SK-N-SH (cell line): ENCODE data around the gene RPS6KC1. TPM values are rescaled to one million over a fixed set of nuclear protein-coding genes. Genes with fewer than 3 reads are reported as not detected.

ENCODE experiments used
- CTCF ChIA-PET: fragments of 300-600, 350-600 bp; formaldehyde crosslinking; extraction: SDS; loops from one replicate; lab custom pipeline; 2021; lab: Yijun Ruan, JAX
- POLR2A ChIA-PET: fragments of 350-600 bp; sonication (Branson Sonifier 250); formaldehyde crosslinking; extraction: SDS; loops from one replicate; lab custom pipeline; 2020; ENCODE audit warnings: antibody characterized with exemption, inconsistent platforms; lab: Yijun Ruan, JAX
- DNase-seq: peaks from one replicate; pipeline ENCODE4 v3.0.0; 2012
- H2AFZ ChIP-seq: fragments of 200-600 bp; sonication (generic); 2 replicates; pipeline ENCODE4 v1.8.1; 2016; ENCODE audit warnings: antibody characterized with exemption, mild to moderate bottlenecking, low read depth
- H3F3A ChIP-seq: fragments of 200-600 bp; sonication (generic); replicated peaks from 2 replicates; pipeline ENCODE3; 2016; ENCODE audit warnings: antibody characterized with exemption, mild to moderate bottlenecking; ENCODE audit not compliant: insufficient read depth
- H3K27ac ChIP-seq, 2 experiments: fragments of 200-500 bp in 1 of 2; fragments of 200-600 bp in 1 of 2; sonication (Bioruptor generic) in 1 of 2; sonication (generic), shearing (Covaris generic) in 1 of 2; 2 replicates each; pipeline versions ENCODE4 v1.5.1 to v1.6.1; 2014 to 2016; ENCODE audit warnings: low read depth in 2 of 2, inconsistent platforms in 1 of 2, low read length in 1 of 2, mild to moderate bottlenecking in 1 of 2, mixed read lengths in 1 of 2
- H3K27me3 ChIP-seq: fragments of 200-600 bp; sonication (generic), shearing (Covaris generic); 2 replicates; pipeline ENCODE4 v1.6.1; 2016; ENCODE audit warnings: mixed run types; ENCODE audit not compliant: insufficient read depth
- H3K36me3 ChIP-seq, 2 experiments: fragments of 200-500 bp in 1 of 2; fragments of 200-600 bp in 1 of 2; sonication (Bioruptor generic) in 1 of 2; sonication (generic) in 1 of 2; replicated peaks in 1 of 2; 2 replicates each; pipeline versions ENCODE3 to v1.5.1; 2014 to 2016; ENCODE audit warnings: low read length in 1 of 2, mild to moderate bottlenecking in 1 of 2; ENCODE audit not compliant: insufficient read depth in 2 of 2, control insufficient read depth in 1 of 2
- H3K4me1 ChIP-seq, 2 experiments: fragments of 200-500 bp in 1 of 2; fragments of 200-600 bp in 1 of 2; sonication (Bioruptor generic) in 1 of 2; sonication (generic), shearing (Covaris generic) in 1 of 2; 2 replicates each; pipeline versions ENCODE4 v1.5.1 to v1.6.1; 2014 to 2016; ENCODE audit warnings: low read depth in 1 of 2, low read length in 1 of 2, mixed run types in 1 of 2; ENCODE audit not compliant: insufficient read depth in 2 of 2, control insufficient read depth in 1 of 2
- H3K4me2 ChIP-seq: fragments of 200-600 bp; sonication (generic), shearing (Covaris generic); 2 replicates; pipeline ENCODE4 v1.6.1; 2017; ENCODE audit warnings: mixed run types
- H3K4me3 ChIP-seq, 2 experiments: fragments of 200-500 bp in 1 of 2; fragments of 200-600 bp in 1 of 2; sonication (Bioruptor generic) in 1 of 2; sonication (generic), shearing (Covaris generic) in 1 of 2; 2 replicates each; pipeline versions ENCODE4 v1.5.1 to v1.8.1; 2014 to 2016; ENCODE audit warnings: low read depth in 2 of 2, inconsistent platforms in 1 of 2, low read length in 1 of 2, mild to moderate bottlenecking in 1 of 2, mixed read lengths in 1 of 2, moderate library complexity in 1 of 2
- H3K79me2 ChIP-seq: fragments of 200-600 bp; sonication (generic); 2 replicates; pipeline ENCODE4 v1.8.1; 2017; ENCODE audit warnings: mild to moderate bottlenecking; ENCODE audit not compliant: insufficient read depth
- H3K9ac ChIP-seq: fragments of 200-600 bp; sonication (generic); 2 replicates; pipeline ENCODE4 v1.6.1; 2017; ENCODE audit warnings: mixed run types
- H3K9me2 ChIP-seq: fragments of 200-600 bp; sonication (generic); 2 replicates; pipeline ENCODE4 v1.6.1; 2017; ENCODE audit warnings: mixed run types
- H3K9me3 ChIP-seq: fragments of 200-600 bp; sonication (generic); 2 replicates; pipeline ENCODE4 v1.6.1; 2017; ENCODE audit warnings: mixed run types, mild to moderate bottlenecking, moderate library complexity
- H4K20me1 ChIP-seq: fragments of 200-600 bp; sonication (generic); 2 replicates; pipeline ENCODE4 v1.6.1; 2017; ENCODE audit warnings: mild to moderate bottlenecking, mixed run types; ENCODE audit not compliant: insufficient read depth
- CTCF ChIP-seq: fragments of 200-600 bp; sonication (generic); IDR thresholded peaks from 2 replicates; pipeline ENCODE4 v1.6.1; 2017; ENCODE audit warnings: antibody characterized with exemption, mild to moderate bottlenecking, moderate library complexity
- ELF1 ChIP-seq: IDR thresholded peaks from 2 replicates; pipeline ENCODE4 v1.4.0; 2012
- EP300 ChIP-seq, 2 experiments: IDR thresholded peaks; 2 replicates each; pipeline versions ENCODE4 v1.4.0 to v1.6.1; 2012; ENCODE audit warnings: borderline replicate concordance in 1 of 2, low read depth in 1 of 2, low read length in 1 of 2
- FOSL2 ChIP-seq: IDR thresholded peaks from 2 replicates; pipeline ENCODE4 v1.4.0; 2012; ENCODE audit warnings: low read depth, mild to moderate bottlenecking, moderate library complexity, borderline replicate concordance
- FOXJ3 ChIP-seq: sonication (generic); formaldehyde crosslinking; IDR thresholded peaks from 2 replicates; pipeline ENCODE4 v1.5.1; 2020; ENCODE audit warnings: mild to moderate bottlenecking, missing genetic modification reagents
- FOXM1 ChIP-seq: IDR thresholded peaks from 2 replicates; pipeline ENCODE4 v1.4.0; 2012; ENCODE audit warnings: low read depth, mild to moderate bottlenecking
- GATA2 ChIP-seq: sonication (generic); formaldehyde crosslinking; IDR thresholded peaks from 2 replicates; pipeline ENCODE4 v1.5.0; 2020; ENCODE audit warnings: mild to moderate bottlenecking, missing genetic modification reagents
- JUND ChIP-seq: IDR thresholded peaks from 2 replicates; pipeline ENCODE4 v1.4.0; 2012
- MAX ChIP-seq: IDR thresholded peaks from 2 replicates; pipeline ENCODE4 v1.4.0; 2012; ENCODE audit warnings: low read depth
- MEF2A ChIP-seq: IDR thresholded peaks from 2 replicates; pipeline ENCODE4 v1.4.0; 2012; ENCODE audit warnings: low read depth, borderline replicate concordance
- PBX3 ChIP-seq: IDR thresholded peaks from 2 replicates; pipeline ENCODE4; 2012
- RCOR1 ChIP-seq: fragments of 150-350 bp; IDR thresholded peaks from 2 replicates; pipeline ENCODE4 v1.6.1; 2017; ENCODE audit warnings: antibody characterized with exemption, low read length
- REST ChIP-seq: IDR thresholded peaks from 2 replicates; pipeline ENCODE4 v1.6.1; 2012; ENCODE audit warnings: mild to moderate bottlenecking, low read depth, low read length, moderate library complexity
- SIN3A ChIP-seq: IDR thresholded peaks from 2 replicates; pipeline ENCODE4 v1.6.1; 2012; ENCODE audit warnings: low read depth, mild to moderate bottlenecking, low read length, moderate library complexity, borderline replicate concordance
- TCF12 ChIP-seq: IDR thresholded peaks from 2 replicates; pipeline ENCODE4 v1.4.0; 2012
- ZBTB33 ChIP-seq: IDR thresholded peaks from 2 replicates; pipeline ENCODE4 v1.4.0; 2012; ENCODE audit warnings: low read depth, borderline replicate concordance
- WGBS: methylation state at CpG from one replicate; pipeline ENCODE4 v1.1.6; 2017; ENCODE audit warnings: low lambda C conversion rate; 5-methylcytosine and 5-hydroxymethylcytosine counted together
- polyA plus RNA-seq, 3 experiments: library from polyadenylated mRNA; depleted of rRNA; stranded (reverse); fragments of >200 nt; gene quantifications; 2 replicates each; pipeline ENCODE4 v1.2.3, GENCODE V29; 2012

The RPS6KC1 gene
- polyA plus RNA-seq, 1 of the 3 experiments (the other 2 are of a cell fraction): 7.8 TPM

GRCh38 chr1:213087911-213088310 lies 36.9 kb downstream of the RPS6KC1 start:
- 87% methylated on average over 3 of the region's 3 CpGs for WGBS
- no peak for DNase-seq
- Histone ChIP-seq H3K4me2 (no peak overlapping the region), H3K36me3 (peaks cover 24 to 57% of the 10 kb centered on the region in 2 experiments), H3K4me3 (no peak overlapping the region), H2AFZ (no peak overlapping the region), H3K4me1 (peaks cover 0 to 3% of the 10 kb centered on the region in 2 experiments; a peak in 1 of 4 replicates), H3K9me3 (no peaks in the 10 kb centered on the region), H3K27me3 (no peaks in the 10 kb centered on the region), H3F3A (no peaks in the 10 kb centered on the region), H3K27ac (no peak overlapping the region), H3K9ac (no peak overlapping the region), H4K20me1 (no peaks in the 10 kb centered on the region), H3K9me2 (no peaks in the 10 kb centered on the region), H3K79me2 (no peaks in the 10 kb centered on the region)
- POLR2A ChIA-PET: no interaction called here
- CTCF ChIA-PET: no interaction called here
- TF ChIP-seq RCOR1 (no peak), EP300 (IDR thresholded peaks at IDR 0.05; ENCODE audit: borderline replicate concordance in 1 of 2, low read depth in 1 of 2, low read length in 1 of 2) (no peak), SIN3A (no peak), PBX3 (no peak), FOXM1 (no peak)

- peaks cover 0 to 3% of the 10 kb centered on the region in 2 experiments; a peak in 1 of 4 replicates for H3K4me1 ChIP-seq
- H3K27me3 ChIP-seq: no peaks in the 10 kb centered on the region
- no peak overlapping the region for H3K27ac ChIP-seq
- peaks cover 11 to 52% of the 10 kb centered on the region in 2 experiments for H3K36me3 ChIP-seq
- H3K9ac ChIP-seq: no peak overlapping the region
- H3K4me2 ChIP-seq: no peak overlapping the region
- POLR2A ChIA-PET: interaction anchor here (0.7 kb wide), 1 partner anchor 122 kb away, joined by 3 read pairs; no protein-coding TSS in a partner anchor
- H3K9me3 ChIP-seq: no peaks in the 10 kb centered on the region
- H2AFZ ChIP-seq: no peak overlapping the region
- CTCF ChIA-PET: interaction anchor here (1.6 kb wide), 1 partner anchor 14 kb away, joined by 7 read pairs; no protein-coding TSS in a partner anchor
- no peaks in the 10 kb centered on the region for H4K20me1 ChIP-seq
- H3K4me3 ChIP-seq: no peak overlapping the region
- no peaks in the 10 kb centered on the region for H3F3A ChIP-seq
- H3K79me2 ChIP-seq: no peaks in the 10 kb centered on the region
- H3K9me2 ChIP-seq: no peaks in the 10 kb centered on the region
- DNase-seq: no peak
- TF ChIP-seq PBX3 (no peak), EP300 (IDR thresholded peaks at IDR 0.05; ENCODE audit: borderline replicate concordance in 1 of 2, low read depth in 1 of 2, low read length in 1 of 2) (no peak), ELF1 (no peak), GATA2 (CRISPR knock-in tag) (no peak), MEF2A (no peak), FOXM1 (no peak), JUND (no peak), MAX (no peak), FOXJ3 (CRISPR knock-in tag) (no peak), REST (no peak), ZBTB33 (no peak), TCF12 (no peak), FOSL2 (no peak), CTCF (no peak)
These were observed 39.1 kb downstream of the RPS6KC1 start for GRCh38 chr1:213089924-213090677.
